ENCODE results near the gene C13orf46. TPM values are rescaled to one million over a fixed set of nuclear protein-coding genes. Genes with fewer than 3 reads are reported as not detected.
A peak's percentile ranks its signal among the peaks of the same experiment; 100 is the strongest.

C13orf46 gene
- polyA plus RNA-seq, 2 of the 4 experiments (the other 2 are of a cell fraction), result 0.05 to 0.13 TPM

DNA sequence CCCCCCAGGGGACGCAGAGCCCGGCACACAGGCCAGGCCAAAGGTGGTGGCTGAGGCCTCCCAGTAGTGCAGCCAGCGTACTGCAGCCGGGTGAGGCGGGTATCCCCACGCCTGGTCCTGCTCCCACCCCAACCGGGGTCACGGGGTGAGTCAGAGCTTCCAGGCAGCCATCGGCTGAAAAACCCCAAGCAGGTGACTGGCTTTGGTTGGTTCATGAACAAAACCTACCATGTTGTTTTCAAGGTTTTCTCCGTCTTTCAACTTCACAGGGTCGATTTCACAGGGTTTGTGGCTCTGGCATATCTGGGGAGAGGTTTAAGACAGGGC lies 42.1 kb upstream of the C13orf46 start:
- ChIA-PET CTCF (no interaction called here), POLR2A (no interaction called here)
- Histone ChIP-seq H3K4me1 (no peaks in the 10 kb centered on the region), H3K4me2 (no peak overlapping the region), H3K4me3 (no peak overlapping the region), H3K27ac (no peak overlapping the region), H3K9me3 (no peaks in the 10 kb centered on the region)
- 96% methylated on average over 5 of the region's 11 CpGs for WGBS (ENCODE audit: missing lambda C conversion rate)
- FAIRE-seq (no peak), DNase-seq (ENCODE audit: low read depth in 1 of 2, low spot score in 1 of 2) (no peak), ATAC-seq (no peak)
- TF ChIP-seq CHD4 (IDR thresholded peaks at IDR 0.05; ENCODE audit: borderline replicate concordance) (no peak), RARB (CRISPR knock-in tag; IDR thresholded peaks at IDR 0.05) (no peak), ZNF302 (CRISPR knock-in tag; IDR thresholded peaks at IDR 0.05) (no peak), FOSL2 (IDR thresholded peaks at IDR 0.05) (no peak), FOSL2 (CRISPR knock-in tag; IDR thresholded peaks at IDR 0.05) (no peak), MYC (IDR thresholded peaks at IDR 0.05; ENCODE audit: borderline replicate concordance, low read length) (no peak), RCOR1 (IDR thresholded peaks at IDR 0.05; ENCODE audit: low read depth, low read length) (no peak), CBX8 (IDR thresholded peaks at IDR 0.05) (no peak)
- TF ChIP-seq, protein P1, sequence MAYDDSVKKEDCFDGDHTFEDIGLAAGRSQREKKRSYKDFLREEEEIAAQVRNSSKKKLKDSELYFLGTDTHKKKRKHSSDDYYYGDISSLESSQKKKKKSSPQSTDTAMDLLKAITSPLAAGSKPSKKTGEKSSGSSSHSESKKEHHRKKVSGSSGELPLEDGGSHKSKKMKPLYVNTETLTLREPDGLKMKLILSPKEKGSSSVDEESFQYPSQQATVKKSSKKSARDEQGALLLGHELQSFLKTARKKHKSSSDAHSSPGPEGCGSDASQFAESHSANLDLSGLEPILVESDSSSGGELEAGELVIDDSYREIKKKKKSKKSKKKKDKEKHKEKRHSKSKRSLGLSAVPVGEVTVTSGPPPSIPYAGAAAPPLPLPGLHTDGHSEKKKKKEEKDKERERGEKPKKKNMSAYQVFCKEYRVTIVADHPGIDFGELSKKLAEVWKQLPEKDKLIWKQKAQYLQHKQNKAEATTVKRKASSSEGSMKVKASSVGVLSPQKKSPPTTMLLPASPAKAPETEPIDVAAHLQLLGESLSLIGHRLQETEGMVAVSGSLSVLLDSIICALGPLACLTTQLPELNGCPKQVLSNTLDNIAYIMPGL (CRISPR knock-in tag; IDR thresholded peaks at IDR 0.05; ENCODE audit: borderline replicate concordance), result no peak

DNA sequence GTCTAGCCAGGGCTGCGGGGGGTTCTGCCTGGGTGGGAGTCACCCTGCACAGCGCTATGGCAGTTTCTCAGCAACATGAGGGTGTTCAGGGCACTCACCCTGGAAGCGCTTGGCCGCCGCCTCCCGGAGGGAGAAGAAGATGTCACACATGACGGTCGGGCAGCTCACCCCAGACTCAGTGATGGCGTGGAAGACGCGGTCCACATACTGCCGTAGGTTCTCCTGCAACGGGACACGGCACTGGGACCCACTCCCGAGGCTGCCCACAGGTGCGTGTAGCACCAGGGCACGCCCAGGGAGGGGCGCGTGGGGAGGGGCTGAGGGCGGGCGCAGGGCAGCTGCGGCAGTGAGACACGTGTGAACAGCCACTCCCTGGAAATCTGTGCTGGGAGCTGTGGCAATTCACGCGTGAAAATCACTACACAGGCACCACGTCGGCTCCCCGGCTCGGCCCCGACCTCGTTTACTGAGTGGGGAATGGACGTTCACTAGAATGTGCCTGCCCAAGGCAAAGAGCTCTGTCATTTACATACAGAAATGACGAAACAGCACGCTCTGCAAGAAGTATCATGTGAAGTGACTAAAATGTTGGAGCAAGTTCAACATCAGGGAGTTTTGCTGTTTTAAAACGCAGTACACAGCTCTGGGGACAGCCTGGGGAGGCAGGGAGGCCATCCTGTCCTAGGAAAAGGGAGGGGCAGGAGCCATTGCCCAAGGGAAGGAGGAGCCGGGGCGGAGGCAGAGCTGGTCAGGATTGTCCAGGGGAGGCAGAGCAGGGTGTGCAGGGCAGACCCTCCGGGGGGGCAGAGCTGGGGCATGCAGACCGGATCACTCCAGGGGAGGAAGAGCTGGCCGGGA lies 41.5 kb upstream of the C13orf46 start:
- no peaks in the 10 kb centered on the region for H3K4me1 ChIP-seq
- ATAC-seq, result peak in 1 of 2 experiments; percentile 31; a peak in 1 of 6 replicates
- H3K4me2 ChIP-seq, result no peak overlapping the region
- no peak overlapping the region for H3K4me3 ChIP-seq
- WGBS (ENCODE audit: missing lambda C conversion rate), result 87% methylated on average over 26 of the region's 40 CpGs
- H3K27ac ChIP-seq, result no peak overlapping the region
- no peak for DNase-seq (ENCODE audit: low read depth in 1 of 2, low spot score in 1 of 2)
- no peak for FAIRE-seq
- ChIA-PET CTCF (no interaction called here), POLR2A (no interaction called here)
- H3K9me3 ChIP-seq, result no peaks in the 10 kb centered on the region
- no peak for TF ChIP-seq CEBPB (IDR thresholded peaks at IDR 0.05)
- no peak for TF ChIP-seq SREBF2 (IDR thresholded peaks at IDR 0.05)
- no peak for TF ChIP-seq SMC3 (IDR thresholded peaks at IDR 0.05)
- no peak for TF ChIP-seq POLR2AphosphoS2 (conservative IDR thresholded peaks at IDR 0.05; ENCODE audit: low read length)
- TF ChIP-seq, protein P2, sequence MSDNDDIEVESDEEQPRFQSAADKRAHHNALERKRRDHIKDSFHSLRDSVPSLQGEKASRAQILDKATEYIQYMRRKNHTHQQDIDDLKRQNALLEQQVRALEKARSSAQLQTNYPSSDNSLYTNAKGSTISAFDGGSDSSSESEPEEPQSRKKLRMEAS (IDR thresholded peaks at IDR 0.05), result no peak
- TF ChIP-seq EHMT2 (IDR thresholded peaks at IDR 0.05; ENCODE audit: low read depth), result no peak
- TF ChIP-seq ZFP36 (IDR thresholded peaks at IDR 0.05; ENCODE audit: borderline replicate concordance, partially characterized antibody), result no peak
- TF ChIP-seq ZC3H11A (IDR thresholded peaks at IDR 0.05), result no peak
- TF ChIP-seq HOXB5 (CRISPR knock-in tag; IDR thresholded peaks at IDR 0.05), result no peak
- TF ChIP-seq GATA3 (IDR thresholded peaks at IDR 0.05; ENCODE audit: borderline replicate concordance), result no peak
- TF ChIP-seq, protein P3, sequence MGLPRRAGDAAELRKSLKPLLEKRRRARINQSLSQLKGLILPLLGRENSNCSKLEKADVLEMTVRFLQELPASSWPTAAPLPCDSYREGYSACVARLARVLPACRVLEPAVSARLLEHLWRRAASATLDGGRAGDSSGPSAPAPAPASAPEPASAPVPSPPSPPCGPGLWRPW (IDR thresholded peaks at IDR 0.05), result no peak
- TF ChIP-seq, protein P1 (CRISPR knock-in tag; IDR thresholded peaks at IDR 0.05; ENCODE audit: borderline replicate concordance), result no peak
- TF ChIP-seq RFX5 (IDR thresholded peaks at IDR 0.05), result no peak
- TF ChIP-seq, protein P4, sequence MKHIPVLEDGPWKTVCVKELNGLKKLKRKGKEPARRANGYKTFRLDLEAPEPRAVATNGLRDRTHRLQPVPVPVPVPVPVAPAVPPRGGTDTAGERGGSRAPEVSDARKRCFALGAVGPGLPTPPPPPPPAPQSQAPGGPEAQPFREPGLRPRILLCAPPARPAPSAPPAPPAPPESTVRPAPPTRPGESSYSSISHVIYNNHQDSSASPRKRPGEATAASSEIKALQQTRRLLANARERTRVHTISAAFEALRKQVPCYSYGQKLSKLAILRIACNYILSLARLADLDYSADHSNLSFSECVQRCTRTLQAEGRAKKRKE (CRISPR knock-in tag; IDR thresholded peaks at IDR 0.05; ENCODE audit: low read depth), result no peak
